Trophoblast cell (in vitro differentiated cells and primary cell): ENCODE measurements around the gene NR5A1.
A peak's percentile ranks its signal among the peaks of the same experiment; 100 is the strongest.

ENCODE experiments used
- DNase-seq, 2 donors: peaks; one replicate each; pipeline ENCODE4 v3.0.0-alpha.2; 2016
- H2AFZ ChIP-seq: 2 replicates; pipeline ENCODE4 v1.6.1; 2013; ENCODE audit warnings: low read length, moderate library complexity, mild to moderate bottlenecking; ENCODE audit not compliant: insufficient read depth, poor library complexity
- H2AK5ac ChIP-seq: 2 replicates; pipeline ENCODE4 v1.6.1; 2013; ENCODE audit warnings: mild to moderate bottlenecking, low read length
- H2BK120ac ChIP-seq: 2 replicates; pipeline ENCODE4 v1.6.1; 2013; ENCODE audit warnings: low read length, mild to moderate bottlenecking, moderate library complexity; ENCODE audit not compliant: insufficient read depth, poor library complexity
- H2BK12ac ChIP-seq: 2 replicates; pipeline ENCODE4 v1.6.1; 2013; ENCODE audit warnings: mild to moderate bottlenecking, low read length, moderate library complexity
- H2BK5ac ChIP-seq: 2 replicates; pipeline ENCODE4 v1.6.1; 2013; ENCODE audit warnings: low read length, low read depth, moderate library complexity, mild to moderate bottlenecking; ENCODE audit not compliant: poor library complexity
- H3K14ac ChIP-seq: 2 replicates; pipeline ENCODE4 v1.6.1; 2013; ENCODE audit warnings: mild to moderate bottlenecking, low read length
- H3K18ac ChIP-seq: 2 replicates; pipeline ENCODE4 v1.6.1; 2013; ENCODE audit warnings: mild to moderate bottlenecking, low read length
- H3K23ac ChIP-seq: 2 replicates; pipeline ENCODE4 v1.6.1; 2013; ENCODE audit warnings: low read length
- H3K27ac ChIP-seq: 2 replicates; pipeline ENCODE4 v1.5.1; 2013; ENCODE audit warnings: low read depth, mild to moderate bottlenecking, inconsistent platforms, low read length, moderate library complexity
- H3K27me3 ChIP-seq: 2 replicates; pipeline ENCODE4 v1.6.1; 2013; ENCODE audit warnings: inconsistent platforms, mild to moderate bottlenecking, low read length, moderate library complexity; ENCODE audit not compliant: insufficient read depth
- H3K36me3 ChIP-seq, 2 experiments: 1 replicate in 1 of 2; 2 replicates in 1 of 2; pipeline ENCODE4 v1.6.1; 2013; ENCODE audit warnings: low read length in 2 of 2, mild to moderate bottlenecking in 2 of 2, moderate library complexity in 1 of 2; ENCODE audit not compliant: insufficient read depth in 2 of 2, control insufficient read depth in 1 of 2
- H3K4ac ChIP-seq: 2 replicates; pipeline ENCODE4 v1.6.1; 2013; ENCODE audit warnings: low read depth, mild to moderate bottlenecking, low read length, moderate library complexity
- H3K4me1 ChIP-seq, 2 experiments: 1 replicate in 1 of 2; 2 replicates in 1 of 2; pipeline ENCODE4 v1.6.1; 2013; ENCODE audit warnings: low read length in 2 of 2, mild to moderate bottlenecking in 2 of 2, moderate library complexity in 1 of 2; ENCODE audit not compliant: insufficient read depth in 2 of 2, control insufficient read depth in 1 of 2
- H3K4me2 ChIP-seq: 2 replicates; pipeline ENCODE4 v1.6.1; 2013; ENCODE audit warnings: inconsistent platforms, mild to moderate bottlenecking, low read length, moderate library complexity
- H3K4me3 ChIP-seq: 2 replicates; pipeline ENCODE4 v1.5.1; 2013; ENCODE audit warnings: mild to moderate bottlenecking, low read depth, low read length, inconsistent platforms
- H3K79me1 ChIP-seq: one replicate; pipeline ENCODE4 v1.6.1; 2013; ENCODE audit warnings: low read length
- H3K79me2 ChIP-seq: 2 replicates; pipeline ENCODE4 v1.6.1; 2013; ENCODE audit warnings: low read length, mild to moderate bottlenecking; ENCODE audit not compliant: control insufficient read depth, insufficient read depth, poor library complexity
- H3K9ac ChIP-seq: 2 replicates; pipeline ENCODE4 v1.6.1; 2013; ENCODE audit warnings: mild to moderate bottlenecking, low read length
- H3K9me3 ChIP-seq: 2 replicates; pipeline ENCODE4 v1.6.1; 2013; ENCODE audit warnings: low read depth, mild to moderate bottlenecking, control low read depth, inconsistent platforms, low read length; ENCODE audit not compliant: insufficient read depth
- H4K12ac ChIP-seq: 2 replicates; pipeline ENCODE4 v1.6.1; 2013; ENCODE audit warnings: low read depth, mild to moderate bottlenecking, low read length, moderate library complexity
- H4K8ac ChIP-seq: 2 replicates; pipeline ENCODE4 v1.6.1; 2013; ENCODE audit warnings: low read depth, mild to moderate bottlenecking, low read length, moderate library complexity
- H4K91ac ChIP-seq: one replicate; pipeline ENCODE4 v1.6.1; 2013; ENCODE audit warnings: low read depth, mild to moderate bottlenecking, low read length, moderate library complexity
- WGBS: extraction: QIAGEN DNeasy Blood & Tissue Kit; methylation state at CpG from one replicate; pipeline ENCODE4 v1.1.7; 2013; ENCODE audit warnings: missing lambda C conversion rate; ENCODE audit not compliant: insufficient read length, insufficient coverage; ENCODE audit errors: extremely low coverage; 5-methylcytosine and 5-hydroxymethylcytosine counted together

Gene NR5A1

DNA sequence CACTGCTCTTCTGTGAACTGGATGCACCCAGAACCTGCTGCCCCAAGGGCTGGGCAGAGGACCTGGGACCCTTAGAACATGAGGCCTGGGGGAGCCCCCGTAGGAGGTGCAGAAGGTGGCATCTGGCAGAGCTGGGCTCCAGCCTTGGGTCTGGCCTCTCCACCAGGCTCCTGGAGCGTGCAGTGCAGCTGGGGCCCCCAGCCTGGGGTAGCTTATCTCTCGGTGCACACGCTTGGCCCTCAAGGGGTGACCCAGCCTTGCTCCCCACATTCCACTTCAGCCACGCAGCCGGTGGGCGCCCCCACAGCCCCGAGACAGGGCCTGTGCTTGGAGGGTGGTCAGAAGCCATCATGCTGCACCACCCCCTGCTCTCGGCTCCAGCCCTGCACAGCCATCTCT is 5.6 kb upstream of the NR5A1 start:
- Histone ChIP-seq H3K79me2 (no peaks in the 10 kb centered on the region), H3K79me1 (peaks cover 5% of the 10 kb centered on the region), H2AFZ (no peak overlapping the region), H3K9me3 (no peaks in the 10 kb centered on the region), H2BK120ac (no peak overlapping the region), H3K27me3 (no peaks in the 10 kb centered on the region), H3K23ac (no peak overlapping the region), H3K4me3 (no peak overlapping the region), H3K18ac (no peak overlapping the region), H3K27ac (no peak overlapping the region), H4K91ac (no peak overlapping the region), H4K12ac (no peak overlapping the region), H2AK5ac (no peak overlapping the region), H3K14ac (no peak overlapping the region), H3K4me2 (no peak overlapping the region), H3K9ac (no peak overlapping the region), H2BK5ac (no peak overlapping the region), H3K4me1 (peaks cover 0 to 7% of the 10 kb centered on the region in 2 experiments), H4K8ac (no peak overlapping the region), H2BK12ac (no peak overlapping the region), H3K36me3 (no peaks in the 10 kb centered on the region), H3K4ac (no peak overlapping the region)
- DNase-seq = no peak
- WGBS = no CpG with 5 or more reads among the region's 9 CpGs

DNA sequence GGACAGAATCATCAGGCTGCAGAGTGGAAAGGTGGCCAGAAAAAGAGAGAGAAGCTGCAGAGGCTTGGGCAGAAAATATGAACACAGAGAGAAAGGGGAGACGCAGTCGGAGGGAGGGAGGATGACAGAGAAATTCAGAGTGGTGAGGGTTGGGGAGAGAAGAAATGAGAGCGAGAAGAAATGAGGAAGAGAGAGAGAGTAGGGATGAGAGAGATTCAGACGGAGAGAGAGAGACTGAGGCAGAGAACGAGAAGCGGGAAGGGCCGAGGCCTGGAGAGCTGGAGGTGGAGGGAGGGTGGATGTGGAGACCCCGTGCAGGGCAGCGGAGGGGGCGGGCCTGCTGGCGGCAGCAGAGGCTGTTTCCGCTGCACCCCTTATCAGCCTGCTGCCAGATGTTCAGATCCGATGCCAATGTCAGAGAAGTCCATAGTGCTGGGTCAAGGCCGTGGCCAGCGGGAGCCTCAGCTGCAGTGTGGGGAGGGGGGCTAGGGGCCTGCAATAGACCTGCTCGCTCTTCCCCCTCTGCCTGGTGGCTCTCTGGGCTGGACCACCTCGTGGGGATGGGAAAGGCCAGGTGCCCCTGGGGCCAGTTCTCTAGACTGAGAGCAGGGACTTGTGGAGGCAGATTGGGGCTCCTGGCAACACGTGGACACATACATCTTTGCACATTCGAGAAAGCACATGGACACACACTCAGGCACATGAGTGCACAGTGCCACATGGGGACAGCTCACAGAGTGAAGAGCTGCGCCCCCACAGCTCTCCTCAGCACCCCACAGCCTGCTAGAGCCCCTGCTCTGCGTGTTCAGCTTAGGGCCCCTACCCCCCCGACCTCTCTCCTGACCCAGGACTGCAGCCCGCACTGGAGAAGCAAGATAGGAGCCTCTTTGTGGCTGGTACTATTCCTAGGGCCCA is 4.9 kb upstream of the NR5A1 start:
- Histone ChIP-seq H3K4me3 (no peak overlapping the region), H3K36me3 (no peaks in the 10 kb centered on the region), H4K8ac (no peak overlapping the region), H2AK5ac (no peak overlapping the region), H3K79me1 (peaks cover 1% of the 10 kb centered on the region), H2BK12ac (no peak overlapping the region), H3K23ac (no peak overlapping the region), H3K9me3 (no peaks in the 10 kb centered on the region), H3K14ac (no peak overlapping the region), H3K27me3 (no peaks in the 10 kb centered on the region), H3K18ac (no peak overlapping the region), H3K4me1 (peaks cover 0 to 2% of the 10 kb centered on the region in 2 experiments), H3K27ac (no peak overlapping the region), H2BK5ac (no peak overlapping the region), H3K4ac (no peak overlapping the region), H3K79me2 (no peaks in the 10 kb centered on the region), H4K91ac (no peak overlapping the region), H3K9ac (no peak overlapping the region), H4K12ac (no peak overlapping the region), H3K4me2 (no peak overlapping the region), H2AFZ (no peak overlapping the region), H2BK120ac (no peak overlapping the region)
- no peak for DNase-seq
- WGBS = 100% methylated on average over 4 of the region's 23 CpGs

- Histone ChIP-seq H3K14ac (no peak overlapping the region), H3K36me3 (no peaks in the 10 kb centered on the region), H3K4me1 (no peaks in the 10 kb centered on the region), H3K23ac (no peak overlapping the region), H3K4ac (no peak overlapping the region), H2AFZ (no peak overlapping the region), H4K91ac (peak overlapping the region; percentile 19), H3K18ac (no peak overlapping the region), H4K12ac (no peak overlapping the region), H3K4me3 (no peak overlapping the region), H2AK5ac (no peak overlapping the region), H2BK12ac (no peak overlapping the region), H3K79me2 (no peaks in the 10 kb centered on the region), H3K9ac (no peak overlapping the region), H2BK120ac (no peak overlapping the region), H3K9me3 (no peaks in the 10 kb centered on the region), H3K27ac (no peak overlapping the region), H3K79me1 (no peaks in the 10 kb centered on the region), H2BK5ac (no peak overlapping the region), H3K4me2 (no peak overlapping the region), H4K8ac (no peak overlapping the region), H3K27me3 (no peaks in the 10 kb centered on the region)
- no CpG with 5 or more reads among the region's 6 CpGs for WGBS
- no peak for DNase-seq
These were observed 4.2 kb upstream of the NR5A1 start for GRCh38 chr9:124511426-124511840.

GRCh38 chr9:124510650-124511425 is 3.6 kb upstream of the NR5A1 start:
- Histone ChIP-seq H3K36me3 (no peaks in the 10 kb centered on the region), H3K9ac (no peak overlapping the region), H3K4me2 (no peak overlapping the region), H4K8ac (no peak overlapping the region), H2BK5ac (no peak overlapping the region), H4K91ac (no peak overlapping the region), H3K4me1 (no peaks in the 10 kb centered on the region), H3K79me1 (no peaks in the 10 kb centered on the region), H3K79me2 (no peaks in the 10 kb centered on the region), H3K4ac (no peak overlapping the region), H3K9me3 (no peaks in the 10 kb centered on the region), H2AFZ (no peak overlapping the region), H3K18ac (no peak overlapping the region), H2BK120ac (no peak overlapping the region), H3K27me3 (peaks cover 2% of the 10 kb centered on the region), H3K4me3 (no peak overlapping the region), H3K14ac (no peak overlapping the region), H3K23ac (no peak overlapping the region), H4K12ac (no peak overlapping the region), H2BK12ac (no peak overlapping the region), H2AK5ac (no peak overlapping the region), H3K27ac (no peak overlapping the region)
- no CpG with 5 or more reads among the region's 9 CpGs for WGBS
- no peak for DNase-seq
